ENCODE results near the gene GIMAP2. TPM values are rescaled to one million over a fixed set of nuclear protein-coding genes. Genes with fewer than 3 reads are reported as not detected.

Gene GIMAP2
- total RNA-seq, 2 experiments from 2014 or later: 64.1 to 65.1 TPM

DNA sequence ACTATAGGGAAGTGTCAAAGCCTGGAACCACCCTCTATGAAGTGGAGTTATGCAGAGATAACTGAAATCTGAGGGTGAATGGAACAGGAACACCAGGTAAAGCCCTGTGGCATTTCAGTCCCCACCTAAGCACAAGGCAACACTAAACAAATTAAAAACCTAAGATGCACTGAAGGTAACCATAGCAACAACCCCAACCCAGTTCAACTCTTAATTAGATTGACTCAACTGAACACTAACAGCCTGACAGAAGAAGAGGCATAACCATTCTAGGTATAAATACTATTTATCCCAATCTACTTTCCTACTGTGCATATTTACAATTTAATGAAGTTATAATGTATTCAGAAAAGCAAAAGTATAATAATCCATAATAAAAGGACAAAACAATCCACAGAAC, 42.5 kb downstream of the GIMAP2 start:
- Histone ChIP-seq H3K27me3 (ENCODE audit: control insufficient read depth in 1 of 2, insufficient read depth in 2 of 2, low read length in 2 of 2) (no peaks in the 10 kb centered on the region), H3K4me3 (ENCODE audit: low read length) (no peak overlapping the region), H3K27ac (ENCODE audit: low read depth in 1 of 2, low read length in 2 of 2) (no peak overlapping the region), H3K9me3 (ENCODE audit: control insufficient read depth in 1 of 2, insufficient read depth in 1 of 2, low read length in 2 of 2) (peaks cover 22 to 46% of the 10 kb centered on the region in 2 experiments), H3K36me3 (ENCODE audit: insufficient read depth, low read length) (peaks cover 19% of the 10 kb centered on the region), H3K4me1 (ENCODE audit: insufficient read depth, low read length) (peaks cover 21% of the 10 kb centered on the region)
- ATAC-seq (ENCODE audit: poor library complexity) (no peak), DNase-seq (no peak)
- TF ChIP-seq, protein P1, sequence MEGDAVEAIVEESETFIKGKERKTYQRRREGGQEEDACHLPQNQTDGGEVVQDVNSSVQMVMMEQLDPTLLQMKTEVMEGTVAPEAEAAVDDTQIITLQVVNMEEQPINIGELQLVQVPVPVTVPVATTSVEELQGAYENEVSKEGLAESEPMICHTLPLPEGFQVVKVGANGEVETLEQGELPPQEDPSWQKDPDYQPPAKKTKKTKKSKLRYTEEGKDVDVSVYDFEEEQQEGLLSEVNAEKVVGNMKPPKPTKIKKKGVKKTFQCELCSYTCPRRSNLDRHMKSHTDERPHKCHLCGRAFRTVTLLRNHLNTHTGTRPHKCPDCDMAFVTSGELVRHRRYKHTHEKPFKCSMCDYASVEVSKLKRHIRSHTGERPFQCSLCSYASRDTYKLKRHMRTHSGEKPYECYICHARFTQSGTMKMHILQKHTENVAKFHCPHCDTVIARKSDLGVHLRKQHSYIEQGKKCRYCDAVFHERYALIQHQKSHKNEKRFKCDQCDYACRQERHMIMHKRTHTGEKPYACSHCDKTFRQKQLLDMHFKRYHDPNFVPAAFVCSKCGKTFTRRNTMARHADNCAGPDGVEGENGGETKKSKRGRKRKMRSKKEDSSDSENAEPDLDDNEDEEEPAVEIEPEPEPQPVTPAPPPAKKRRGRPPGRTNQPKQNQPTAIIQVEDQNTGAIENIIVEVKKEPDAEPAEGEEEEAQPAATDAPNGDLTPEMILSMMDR (IDR thresholded peaks at IDR 0.05): no peak
- Mint-ChIP-seq H3K36me3 (ENCODE audit: low read depth) (peaks cover 71% of the 10 kb centered on the region), H3K4me1 (ENCODE audit: low read depth) (peaks cover 77% of the 10 kb centered on the region), H3K9me3 (peaks cover 35% of the 10 kb centered on the region), H3K4me3 (no peak overlapping the region), H3K27ac (peak overlapping the region; percentile 54), H3K27me3 (no peaks in the 10 kb centered on the region)
- CTCF ChIA-PET: no interaction called here
- intact Hi-C loops (cut with DNase I, micrococcal nuclease): no loop called here
- POLR2A ChIA-PET: interaction anchor here (0.7 to 6.6 kb wide), 7 partner anchors 10 to 275 kb away, joined by 3 to 58 read pairs (median 3); partner anchors contain the start of gene GIMAP1

DNA sequence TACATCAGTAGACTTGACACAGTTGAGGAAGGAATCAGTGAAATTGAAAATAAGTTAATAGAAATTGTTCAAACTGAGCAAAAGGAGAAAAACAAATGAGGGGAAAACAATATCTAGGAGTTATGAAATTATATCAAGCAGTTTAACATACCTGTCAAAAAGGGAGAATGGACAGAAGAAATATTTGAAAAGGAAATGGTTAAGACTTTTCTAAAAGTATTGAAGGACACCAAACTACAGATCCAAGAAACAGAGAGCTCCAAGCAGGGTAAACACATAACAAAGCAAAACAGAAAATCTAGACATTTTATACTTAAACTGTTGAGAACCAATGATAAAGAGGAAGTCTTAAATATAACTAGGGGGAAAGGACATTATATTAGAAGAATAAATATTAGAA, 43.1 kb downstream of the GIMAP2 start:
- H3K27ac ChIP-seq (ENCODE audit: low read depth in 1 of 2, low read length in 2 of 2): no peak overlapping the region
- ATAC-seq (ENCODE audit: poor library complexity) (no peak), DNase-seq (no peak)
- no peak overlapping the region for H3K4me3 ChIP-seq (ENCODE audit: low read length)
- TF ChIP-seq, protein P1 (IDR thresholded peaks at IDR 0.05): no peak
- Mint-ChIP-seq H3K27ac (peak overlapping the region; percentile 54), H3K4me1 (ENCODE audit: low read depth) (peaks cover 77% of the 10 kb centered on the region), H3K9me3 (peaks cover 32% of the 10 kb centered on the region), H3K36me3 (ENCODE audit: low read depth) (peaks cover 65% of the 10 kb centered on the region), H3K4me3 (no peak overlapping the region), H3K27me3 (no peaks in the 10 kb centered on the region)
- intact Hi-C loops (cut with DNase I, micrococcal nuclease): no loop called here
- H3K9me3 ChIP-seq (ENCODE audit: control insufficient read depth in 1 of 2, insufficient read depth in 1 of 2, low read length in 2 of 2): peaks cover 22 to 40% of the 10 kb centered on the region in 2 experiments
- peaks cover 13% of the 10 kb centered on the region for H3K36me3 ChIP-seq (ENCODE audit: insufficient read depth, low read length)
- ChIA-PET POLR2A (interaction anchor here (0.7 to 6.6 kb wide), 5 partner anchors 9 to 214 kb away, joined by 3 to 58 read pairs (median 3); partner anchors contain the start of gene GIMAP1), CTCF (interaction anchor here (1.2 to 1.3 kb wide), 2 partner anchors 42 to 280 kb away, joined by 4 read pairs; no protein-coding TSS in a partner anchor)
- no peaks in the 10 kb centered on the region for H3K27me3 ChIP-seq (ENCODE audit: control insufficient read depth in 1 of 2, insufficient read depth in 2 of 2, low read length in 2 of 2)
- H3K4me1 ChIP-seq (ENCODE audit: insufficient read depth, low read length): peaks cover 27% of the 10 kb centered on the region

DNA sequence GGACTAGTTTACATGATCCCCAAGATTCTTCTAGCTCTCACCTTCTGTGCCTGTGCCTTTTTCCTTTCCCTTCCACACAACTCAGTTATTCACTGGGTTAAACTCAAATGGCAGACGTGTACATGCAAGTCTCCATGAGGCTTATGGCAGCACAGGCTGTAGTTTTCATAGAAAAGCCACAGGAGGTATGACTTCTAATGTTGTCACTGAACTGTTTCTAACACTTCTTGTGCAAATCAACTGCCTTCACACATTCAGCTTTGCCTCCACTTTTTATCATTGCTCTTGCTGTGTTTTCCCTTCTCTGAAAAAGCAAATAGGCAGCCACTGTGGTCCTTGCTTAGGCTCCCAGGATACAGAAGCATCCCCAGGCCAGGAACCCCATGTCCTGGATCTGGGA, 46.4 kb downstream of the GIMAP2 start:
- Histone ChIP-seq H3K9me3 (ENCODE audit: control insufficient read depth in 1 of 2, insufficient read depth in 1 of 2, low read length in 2 of 2) (peaks cover 5 to 20% of the 10 kb centered on the region in 2 experiments), H3K4me1 (ENCODE audit: insufficient read depth, low read length) (peaks cover 58% of the 10 kb centered on the region), H3K27me3 (ENCODE audit: control insufficient read depth in 1 of 2, insufficient read depth in 2 of 2, low read length in 2 of 2) (no peaks in the 10 kb centered on the region), H3K36me3 (ENCODE audit: insufficient read depth, low read length) (no peaks in the 10 kb centered on the region), H3K4me3 (ENCODE audit: low read length) (no peak overlapping the region), H3K27ac (ENCODE audit: low read depth in 1 of 2, low read length in 2 of 2) (peak overlapping the region; percentile 56 to 60)
- Mint-ChIP-seq H3K4me3 (peak overlapping the region; percentile 42), H3K4me1 (ENCODE audit: low read depth) (peaks cover 89% of the 10 kb centered on the region), H3K9me3 (peaks cover 16% of the 10 kb centered on the region), H3K27ac (peak overlapping the region; percentile 87), H3K27me3 (no peaks in the 10 kb centered on the region), H3K36me3 (ENCODE audit: low read depth) (peaks cover 36% of the 10 kb centered on the region)
- POLR2A ChIA-PET: interaction anchor here (0.6 to 6.6 kb wide), 13 partner anchors 9 to 280 kb away, joined by 3 to 58 read pairs (median 4); partner anchors contain the start of genes GIMAP1 and GIMAP7
- ATAC-seq (ENCODE audit: poor library complexity) (peak; percentile 32), DNase-seq (peak in 2 of 14 experiments; percentile 47 to 51)
- TF ChIP-seq, protein P1 (IDR thresholded peaks at IDR 0.05): no peak
- intact Hi-C loops (cut with DNase I, micrococcal nuclease): no loop called here
- CTCF ChIA-PET: interaction anchor here (1.2 to 4.5 kb wide), 7 partner anchors 8 to 283 kb away, joined by 3 to 27 read pairs (median 4); partner anchors contain the start of gene GIMAP1

Measured in CD4-positive, alpha-beta T cell (primary cell).